ENCODE data around the gene ERCC1. TPM values are rescaled to one million over a fixed set of nuclear protein-coding genes. Genes with fewer than 3 reads are reported as not detected.
A peak's percentile ranks its signal among the peaks of the same experiment; 100 is the strongest.

ERCC1 gene
- total and polyA plus RNA-seq, 2 of the 13 experiments (the other 11 are each of a cell fraction or from before 2014, with no cell fraction given) = 40.0 to 66.4 TPM

GRCh38 chr19:45455707-45456499 lies 32.2 kb upstream of the ERCC1 start (continued):
- TF ChIP-seq MBD4 (IDR thresholded peaks at IDR 0.05; ENCODE audit: borderline replicate concordance, low read length) (no peak), ZSCAN21 (CRISPR knock-in tag; IDR thresholded peaks at IDR 0.05; ENCODE audit: borderline replicate concordance) (peak; percentile 55; the same call in 1 of the 2 replicates), NR2F1 (CRISPR knock-in tag; IDR thresholded peaks at IDR 0.05) (peak; percentile 53 to 56; a peak in 2 of 4 replicates), ZNF850 (CRISPR knock-in tag; conservative IDR thresholded peaks at IDR 0.05) (no peak), KLF9 (CRISPR knock-in tag; IDR thresholded peaks at IDR 0.05; ENCODE audit: low read depth) (peak; percentile 43; the same call in 1 of the 2 replicates), ZNF225 (CRISPR knock-in tag; IDR thresholded peaks at IDR 0.05) (no peak), CBX5 (CRISPR knock-in tag; IDR thresholded peaks at IDR 0.05; ENCODE audit: borderline replicate concordance) (peak; percentile 31; the same call in 1 of the 2 replicates), FOXA1 (IDR thresholded peaks at IDR 0.05) (no peak), FOXA1 (CRISPR knock-in tag; IDR thresholded peaks at IDR 0.05) (no peak), CEBPG (CRISPR knock-in tag; IDR thresholded peaks at IDR 0.05) (0 out of 2 replicates have a peak, but pooled peaks have one; percentile 11), ZNF501 (CRISPR knock-in tag; IDR thresholded peaks at IDR 0.05) (peak; percentile 92), ZBTB7A (CRISPR knock-in tag; IDR thresholded peaks at IDR 0.05) (peak; percentile 87), ZNF432 (CRISPR knock-in tag; IDR thresholded peaks at IDR 0.05; ENCODE audit: borderline replicate concordance) (no peak), IRF2 (CRISPR knock-in tag; IDR thresholded peaks at IDR 0.05) (peak; percentile 82), TBX3 (IDR thresholded peaks at IDR 0.05; ENCODE audit: borderline replicate concordance) (0 out of 2 replicates have a peak, but pooled peaks have one; percentile 26), ZNF572 (CRISPR knock-in tag; IDR thresholded peaks at IDR 0.05) (0 out of 2 replicates have a peak, but pooled peaks have one; percentile 52), ATF7 (IDR thresholded peaks at IDR 0.05) (peak; percentile 45; the same call in 1 of the 2 replicates), ATF7 (CRISPR knock-in tag; IDR thresholded peaks at IDR 0.05) (peak; percentile 99), RELA (CRISPR knock-in tag; IDR thresholded peaks at IDR 0.05) (no peak), ZNF138 (CRISPR knock-in tag; IDR thresholded peaks at IDR 0.05; ENCODE audit: low read depth) (no peak), HIVEP1 (CRISPR knock-in tag; IDR thresholded peaks at IDR 0.05) (peak; percentile 100), SP1 (IDR thresholded peaks at IDR 0.05) (no peak), SP1 (CRISPR knock-in tag; IDR thresholded peaks at IDR 0.05) (no peak), RARG (CRISPR knock-in tag; IDR thresholded peaks at IDR 0.05; ENCODE audit: low read depth) (no peak), SPEN (CRISPR knock-in tag; IDR thresholded peaks at IDR 0.05; ENCODE audit: low read depth) (peak; percentile 48; the same call in 1 of the 2 replicates), THAP11 (CRISPR knock-in tag; IDR thresholded peaks at IDR 0.05) (peak; percentile 61), FOXP4 (CRISPR knock-in tag; IDR thresholded peaks at IDR 0.05) (0 out of 2 replicates have a peak, but pooled peaks have one; percentile 34), ZNF629 (CRISPR knock-in tag; conservative IDR thresholded peaks at IDR 0.05) (no peak; the same call in 1 of the 2 replicates)
- TF ChIP-seq, protein P1, sequence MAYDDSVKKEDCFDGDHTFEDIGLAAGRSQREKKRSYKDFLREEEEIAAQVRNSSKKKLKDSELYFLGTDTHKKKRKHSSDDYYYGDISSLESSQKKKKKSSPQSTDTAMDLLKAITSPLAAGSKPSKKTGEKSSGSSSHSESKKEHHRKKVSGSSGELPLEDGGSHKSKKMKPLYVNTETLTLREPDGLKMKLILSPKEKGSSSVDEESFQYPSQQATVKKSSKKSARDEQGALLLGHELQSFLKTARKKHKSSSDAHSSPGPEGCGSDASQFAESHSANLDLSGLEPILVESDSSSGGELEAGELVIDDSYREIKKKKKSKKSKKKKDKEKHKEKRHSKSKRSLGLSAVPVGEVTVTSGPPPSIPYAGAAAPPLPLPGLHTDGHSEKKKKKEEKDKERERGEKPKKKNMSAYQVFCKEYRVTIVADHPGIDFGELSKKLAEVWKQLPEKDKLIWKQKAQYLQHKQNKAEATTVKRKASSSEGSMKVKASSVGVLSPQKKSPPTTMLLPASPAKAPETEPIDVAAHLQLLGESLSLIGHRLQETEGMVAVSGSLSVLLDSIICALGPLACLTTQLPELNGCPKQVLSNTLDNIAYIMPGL (CRISPR knock-in tag; IDR thresholded peaks at IDR 0.05; ENCODE audit: borderline replicate concordance in 1 of 2, low read depth in 1 of 2) = peak; percentile 24 to 59; a peak in 3 of 4 replicates
